GM19395 (cell line): ENCODE data around the gene KRTAP4-1.
"Not testable (repeated sequence)": the region's sequence is repeated elsewhere in the genome, so short reads cannot be mapped to it uniquely, and the experiment has no call there.

Experiments
- ATAC-seq: cut with Tn5 transposase; IDR thresholded peaks from one replicate; pipeline ENCODE4 v1.9.1; 2021; ENCODE audit warnings: mild to moderate bottlenecking, moderate library complexity; ENCODE audit not compliant: unreplicated experiment

KRTAP4-1 gene

DNA sequence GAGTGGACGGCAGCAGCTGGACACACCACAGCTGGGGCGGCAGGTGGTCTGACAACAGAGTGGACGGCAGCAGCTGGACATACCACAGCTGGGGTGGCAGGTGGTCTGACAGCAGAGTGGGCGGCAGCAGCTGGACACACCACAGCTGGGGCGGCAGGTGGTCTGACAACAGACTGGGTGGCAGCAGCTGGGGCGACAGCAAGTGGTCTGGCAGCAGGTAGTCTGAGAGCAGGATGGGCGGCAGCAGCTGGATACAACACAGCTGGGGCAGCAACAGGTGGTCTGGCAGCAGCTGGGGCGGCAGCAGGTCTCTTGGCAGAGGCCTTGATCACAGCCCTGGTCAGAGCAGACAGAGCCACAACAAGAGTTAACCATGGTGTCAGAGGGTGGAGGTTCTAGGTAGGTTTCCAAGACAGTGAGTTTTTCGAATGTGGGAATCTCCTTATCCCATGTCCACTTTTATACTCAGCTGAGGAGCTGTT, at the start of gene KRTAP4-1:
KRTAP4-1 (minus strand) TSS at position 432 of the 482 bp plus-strand sequence; CDS start at position 375, 57 bp downstream.
- ATAC-seq: no peak

DNA sequence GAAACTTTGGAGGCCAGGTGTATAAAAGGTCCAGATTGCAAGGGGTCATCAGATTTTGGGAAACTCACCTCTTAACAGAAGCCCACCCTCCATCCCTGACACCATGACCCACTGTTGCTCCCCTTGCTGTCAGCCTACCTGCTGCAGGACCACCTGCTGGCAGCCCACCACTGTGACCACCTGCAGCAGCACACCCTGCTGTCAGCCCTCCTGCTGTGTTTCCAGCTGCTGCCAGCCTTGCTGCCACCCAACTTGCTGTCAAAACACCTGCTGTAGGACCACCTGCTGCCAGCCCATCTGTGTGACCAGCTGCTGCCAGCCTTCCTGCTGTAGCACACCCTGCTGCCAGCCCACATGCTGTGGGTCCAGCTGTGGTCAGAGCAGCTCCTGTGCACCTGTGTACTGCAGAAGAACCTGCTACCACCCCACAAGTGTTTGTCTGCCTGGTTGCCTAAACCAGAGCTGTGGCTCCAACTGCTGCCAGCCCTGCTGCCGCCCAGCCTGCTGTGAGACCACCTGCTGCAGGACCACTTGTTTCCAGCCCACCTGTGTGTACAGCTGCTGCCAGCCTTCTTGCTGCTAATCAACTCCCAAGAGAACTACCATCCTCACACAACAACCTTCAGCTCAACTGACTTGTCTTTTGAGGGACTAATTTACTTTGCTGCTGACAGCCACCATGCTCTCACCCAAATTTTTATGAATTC, 47.8 kb upstream of the KRTAP4-1 start, which contains the start of gene KRTAP9-3:
KRTAP9-3 (plus strand) TSS at position 51 of the 707 bp plus-strand sequence; CDS start at position 104, 53 bp downstream.
- not testable (repeated sequence) for ATAC-seq

DNA sequence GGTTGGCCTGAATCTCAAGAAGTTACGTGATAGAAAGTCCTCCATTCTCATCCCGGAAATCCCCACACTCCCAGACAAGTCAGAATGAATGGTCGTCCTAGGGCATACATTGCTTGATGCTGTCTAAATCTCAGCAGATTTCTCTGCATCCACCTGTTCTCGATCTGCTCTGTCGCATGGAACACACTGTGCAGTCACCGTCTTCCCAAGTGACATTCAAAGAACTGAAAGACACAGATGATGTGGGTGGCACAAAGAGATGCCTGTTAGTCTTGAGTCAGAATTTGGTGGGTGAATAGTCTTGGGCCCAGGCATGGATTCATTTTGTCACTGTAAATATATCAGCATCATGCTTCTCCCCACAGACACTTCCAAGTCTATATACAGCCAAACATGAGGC, 47.0 kb upstream of the KRTAP4-1 start:
- ATAC-seq: no peak

DNA sequence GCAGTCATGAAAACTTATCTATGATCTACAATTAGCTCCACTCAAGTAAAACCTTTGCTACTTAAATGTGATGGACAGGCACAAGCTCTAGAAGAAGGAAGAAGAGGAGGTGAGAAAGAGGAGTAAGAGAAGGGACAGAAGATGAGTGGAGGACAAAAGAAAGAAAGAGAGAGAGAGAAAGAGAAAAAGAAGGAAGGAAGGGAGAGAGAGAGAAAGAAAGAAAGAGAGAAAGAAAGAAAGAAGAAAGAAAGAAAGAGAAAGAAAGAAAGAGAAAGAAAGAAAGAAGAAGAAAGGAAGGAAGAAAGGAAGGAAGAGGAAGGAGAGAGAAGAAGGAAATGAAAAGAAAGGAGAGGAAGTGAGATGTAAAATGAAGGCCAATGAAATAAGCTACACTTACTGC, 45.4 kb upstream of the KRTAP4-1 start:
- no peak for ATAC-seq

DNA sequence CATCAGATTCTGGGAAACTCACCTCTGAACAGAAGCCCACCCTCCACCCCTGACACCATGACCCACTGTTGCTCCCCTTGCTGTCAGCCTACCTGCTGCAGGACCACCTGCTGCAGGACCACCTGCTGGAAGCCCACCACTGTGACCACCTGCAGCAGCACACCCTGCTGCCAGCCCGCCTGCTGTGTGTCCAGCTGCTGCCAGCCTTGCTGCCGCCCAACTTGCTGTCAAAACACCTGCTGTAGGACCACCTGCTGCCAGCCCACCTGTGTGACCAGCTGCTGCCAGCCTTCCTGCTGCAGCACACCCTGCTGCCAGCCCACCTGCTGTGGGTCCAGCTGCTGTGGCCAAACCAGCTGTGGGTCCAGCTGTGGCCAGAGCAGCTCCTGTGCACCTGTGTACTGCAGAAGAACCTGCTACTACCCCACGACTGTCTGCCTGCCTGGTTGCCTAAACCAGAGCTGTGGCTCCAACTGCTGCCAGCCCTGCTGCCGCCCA, 41.9 kb upstream of the KRTAP4-1 start, which contains the start of gene KRTAP9-2:
KRTAP9-2 (plus strand) TSS at position 51 of the 498 bp plus-strand sequence; CDS start at position 58, 7 bp downstream.
- not testable (repeated sequence) for ATAC-seq

DNA sequence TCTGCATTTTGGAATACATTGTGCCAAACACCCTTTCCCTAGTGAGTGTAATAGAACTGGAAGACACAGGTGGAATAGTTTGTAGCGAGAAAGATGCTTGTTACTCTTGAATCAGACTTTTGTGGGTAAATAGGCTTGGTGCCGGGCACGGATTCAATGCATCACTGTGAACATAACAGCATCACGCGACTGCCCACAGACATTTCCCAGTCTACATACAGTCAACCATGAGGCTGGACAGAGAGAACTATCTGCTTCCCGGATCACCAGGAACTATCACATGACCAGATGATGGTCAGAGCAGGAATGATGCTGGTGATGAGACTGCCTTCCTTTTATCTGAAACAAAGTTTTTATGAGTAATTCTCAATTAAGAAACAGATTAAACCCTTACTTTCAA, 41.3 kb upstream of the KRTAP4-1 start:
- no peak for ATAC-seq

DNA sequence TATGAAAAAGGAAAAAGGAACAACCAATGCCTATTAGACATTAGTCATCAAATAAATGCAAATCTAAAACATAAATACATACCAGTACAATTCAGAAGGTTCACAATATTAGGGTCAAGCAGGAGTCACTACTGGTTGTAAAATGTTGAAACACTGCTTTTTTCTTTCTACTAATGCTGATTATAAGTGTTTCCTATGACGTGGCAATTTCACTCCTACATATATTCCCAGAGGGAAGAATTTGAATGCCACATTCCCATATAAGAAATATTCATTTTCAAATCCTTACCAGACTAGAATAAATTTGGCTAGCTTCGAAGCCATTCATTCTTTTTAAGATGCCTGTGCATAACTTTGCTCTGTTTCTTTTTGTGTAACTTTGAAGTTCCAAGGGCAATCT, 39.1 kb upstream of the KRTAP4-1 start:
- ATAC-seq: no peak

DNA sequence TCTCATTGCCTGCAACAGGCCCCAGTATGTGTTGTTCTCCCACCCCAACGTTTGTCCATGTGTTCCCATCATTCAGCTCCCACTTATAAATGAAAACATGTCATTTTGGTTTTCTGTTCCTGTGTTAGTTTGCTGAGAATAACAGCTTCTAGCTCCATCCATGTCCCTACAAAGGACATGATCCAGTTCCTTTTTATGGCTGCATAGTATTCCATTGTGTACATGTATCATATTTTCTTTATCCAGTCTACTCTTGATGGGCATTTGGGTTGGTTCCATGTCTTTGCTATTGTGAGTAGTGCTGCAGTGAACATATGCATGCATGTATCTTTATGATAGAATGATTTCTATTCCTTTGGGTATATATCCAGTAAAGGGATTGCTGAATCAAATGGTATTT, 31.0 kb upstream of the KRTAP4-1 start:
- ATAC-seq: no peak

DNA sequence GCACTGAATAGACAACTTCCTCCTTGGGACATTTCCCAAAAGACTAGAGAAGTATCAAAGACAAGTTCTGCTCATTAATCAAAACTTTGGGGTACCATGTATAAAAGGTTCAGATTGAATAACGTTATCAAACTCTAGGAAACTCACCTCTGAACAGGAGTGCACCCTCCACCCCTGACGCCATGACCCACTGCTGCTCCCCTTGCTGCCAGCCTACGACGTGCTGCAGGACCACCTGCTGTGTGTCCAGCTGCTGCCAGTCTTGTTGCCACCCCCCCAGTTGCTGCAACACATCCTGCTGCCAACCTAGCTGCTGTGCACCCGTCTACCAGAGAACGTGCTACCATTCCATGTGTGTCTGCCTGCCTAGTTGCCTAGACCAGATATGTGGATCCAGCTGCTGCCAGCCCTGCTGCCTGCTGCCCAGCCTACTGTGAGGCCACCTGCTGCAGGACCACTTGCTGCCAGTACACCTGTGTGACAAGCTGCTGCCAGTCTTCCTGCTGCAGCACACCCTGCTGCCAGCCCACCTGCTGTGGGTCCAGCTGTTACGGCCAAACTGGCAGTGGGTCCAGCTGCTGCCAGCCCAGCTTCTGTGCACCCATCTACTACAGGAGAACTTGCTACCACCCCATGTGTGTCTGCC, 27.9 kb upstream of the KRTAP4-1 start:
- no peak for ATAC-seq

DNA sequence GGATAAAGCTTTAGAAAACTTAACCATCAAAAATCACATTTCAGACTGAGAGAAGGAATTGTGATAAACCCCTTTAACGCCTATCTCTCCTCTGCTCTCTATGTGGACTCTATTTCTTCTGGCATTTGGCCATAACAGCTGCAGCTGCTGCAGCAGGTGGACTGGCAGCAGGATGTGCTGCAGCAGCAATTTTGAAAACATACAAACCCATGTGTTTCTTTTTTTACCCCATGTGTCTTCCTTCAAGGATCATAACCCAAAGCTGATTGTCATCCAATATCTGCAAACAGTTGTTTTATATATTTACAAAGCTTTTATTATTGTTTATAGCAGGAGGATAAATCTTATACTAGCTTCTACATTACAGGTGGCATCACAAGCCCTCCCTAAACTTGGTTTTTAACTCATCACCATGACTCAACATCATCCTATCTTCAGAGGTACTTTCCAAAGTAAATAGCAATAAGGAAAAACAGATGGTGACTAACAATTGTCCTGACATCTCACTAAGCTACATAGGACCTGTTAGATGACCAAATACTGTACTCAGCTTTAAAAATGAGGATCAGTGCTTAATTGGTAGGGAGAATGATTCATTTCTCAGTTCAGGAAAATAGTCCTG, 27.2 kb upstream of the KRTAP4-1 start:
- no peak for ATAC-seq

DNA sequence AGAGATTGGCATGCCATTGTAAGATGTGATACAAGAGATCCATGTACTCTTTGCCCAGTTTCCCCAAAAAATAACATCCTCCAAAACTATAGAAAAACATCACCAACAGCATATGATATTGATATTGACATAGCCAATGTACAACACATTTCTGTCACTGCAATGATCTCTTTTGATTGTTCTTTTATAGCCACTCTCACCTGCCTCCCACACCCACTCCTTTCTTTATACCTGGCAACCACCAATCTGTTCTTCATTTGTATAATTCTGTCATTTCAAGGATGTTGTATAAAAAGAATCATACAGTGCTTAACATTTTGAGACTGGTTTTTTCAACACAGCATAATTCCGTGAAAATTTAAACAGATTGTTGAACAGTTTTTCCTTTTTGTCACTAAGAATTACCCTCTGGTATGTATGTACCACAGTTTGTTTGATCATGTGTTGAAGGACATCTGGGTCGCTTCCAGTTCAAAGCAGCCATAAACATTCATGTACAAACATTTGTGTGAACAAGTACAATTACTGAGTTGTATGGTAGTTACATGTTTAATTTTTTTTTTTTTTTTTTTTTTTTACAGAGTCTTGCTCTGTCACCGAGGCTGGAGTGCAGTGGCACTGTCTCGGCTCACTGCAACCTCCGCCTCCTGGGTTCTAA, 14.8 kb upstream of the KRTAP4-1 start:
- ATAC-seq: no peak

DNA sequence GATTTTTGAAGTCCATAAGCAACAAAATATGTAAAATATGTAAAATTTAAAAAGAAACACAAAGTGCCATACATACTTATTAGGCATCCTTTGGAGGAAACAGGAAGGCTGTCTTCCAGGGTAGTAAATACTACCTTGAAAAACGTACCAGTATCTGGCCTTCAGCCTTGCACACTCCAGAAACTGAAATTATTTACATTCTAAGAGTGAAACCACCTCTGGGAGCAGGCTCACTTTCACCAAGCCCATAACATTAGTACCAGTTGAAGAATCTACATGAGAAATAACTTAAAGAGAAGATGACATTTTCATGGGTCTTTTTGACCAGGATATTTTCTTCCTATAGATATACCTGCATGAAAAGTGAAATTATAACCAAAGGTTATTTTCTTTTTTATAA, 11.4 kb upstream of the KRTAP4-1 start:
- ATAC-seq: no peak

DNA sequence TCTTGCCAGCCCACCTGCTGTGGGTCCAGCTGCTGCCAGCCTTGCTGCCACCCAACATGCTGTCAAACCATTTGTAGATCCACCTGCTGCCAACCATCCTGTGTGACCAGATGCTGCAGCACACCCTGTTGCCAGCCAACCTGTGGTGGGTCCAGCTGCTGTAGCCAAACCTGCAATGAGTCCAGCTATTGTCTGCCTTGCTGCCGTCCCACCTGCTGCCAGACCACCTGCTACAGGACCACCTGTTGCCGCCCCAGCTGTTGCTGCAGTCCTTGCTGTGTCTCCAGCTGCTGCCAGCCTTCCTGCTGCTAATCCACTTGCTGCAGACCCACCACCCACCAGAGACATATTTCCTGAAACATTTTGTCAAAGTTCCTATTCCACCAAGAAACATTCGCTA, 5.6 kb upstream of the KRTAP4-1 start:
- no peak for ATAC-seq

DNA sequence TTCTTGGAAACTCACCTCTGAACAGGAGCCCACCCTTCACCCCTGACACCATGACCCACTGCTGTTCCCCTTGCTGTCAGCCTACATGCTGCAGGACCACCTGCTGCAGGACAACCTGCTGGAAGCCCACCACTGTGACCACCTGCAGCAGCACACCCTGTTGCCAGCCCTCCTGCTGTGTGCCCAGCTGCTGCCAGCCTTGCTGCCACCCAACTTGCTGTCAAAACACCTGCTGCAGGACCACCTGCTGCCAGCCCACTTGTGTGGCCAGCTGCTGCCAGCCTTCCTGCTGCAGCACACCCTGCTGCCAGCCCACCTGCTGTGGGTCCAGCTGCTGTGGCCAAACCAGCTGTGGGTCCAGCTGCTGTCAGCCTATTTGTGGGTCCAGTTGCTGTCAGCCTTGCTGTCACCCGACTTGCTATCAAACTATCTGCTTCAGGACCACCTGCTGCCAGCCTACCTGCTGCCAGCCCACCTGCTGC, 5.2 kb upstream of the KRTAP4-1 start, which contains the start of gene KRTAP9-1:
KRTAP9-1 (plus strand) TSS at position 51 of the 482 bp plus-strand sequence; CDS start at position 51, 0 bp downstream.
- not testable (repeated sequence) for ATAC-seq

DNA sequence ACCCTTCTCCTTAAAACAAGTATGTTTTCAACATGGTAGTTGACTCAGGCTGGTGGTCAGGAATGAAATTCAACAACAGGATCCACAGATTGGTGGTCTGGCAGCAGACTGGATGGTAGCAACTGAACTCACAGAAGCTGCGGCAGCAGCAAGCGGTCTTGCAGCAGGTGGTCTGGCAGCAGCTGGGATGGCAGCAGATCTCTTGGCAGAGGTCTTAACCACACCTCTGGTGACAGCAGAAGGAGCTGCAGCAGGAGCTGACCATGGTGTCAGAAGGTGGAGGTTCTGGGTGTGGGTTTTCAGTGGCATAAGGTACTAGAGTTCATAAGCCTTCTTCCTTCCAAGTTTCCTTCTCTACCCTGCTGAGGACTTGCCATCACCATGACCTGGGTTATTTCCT, 2.2 kb upstream of the KRTAP4-1 start:
- no peak for ATAC-seq

DNA sequence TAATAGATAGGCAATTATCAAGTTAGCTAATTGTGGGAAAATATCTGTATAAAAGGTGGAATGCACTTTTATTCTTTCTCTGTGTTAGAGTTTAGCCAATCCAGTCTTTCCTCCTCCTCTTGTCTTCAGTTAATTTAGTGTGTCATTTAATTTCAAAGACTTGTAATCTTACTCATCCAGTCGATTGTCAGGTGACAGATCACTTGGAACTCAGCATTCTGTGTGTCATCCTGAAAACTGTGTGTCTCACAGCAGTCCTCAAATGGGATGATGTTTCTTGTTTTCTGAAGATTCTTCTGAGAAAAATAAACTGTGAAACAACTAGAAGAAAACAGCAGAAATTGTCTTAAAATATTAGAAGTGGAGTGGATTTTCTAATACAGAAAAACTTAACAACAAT, 290 bp upstream of the KRTAP4-1 start:
- no peak for ATAC-seq

DNA sequence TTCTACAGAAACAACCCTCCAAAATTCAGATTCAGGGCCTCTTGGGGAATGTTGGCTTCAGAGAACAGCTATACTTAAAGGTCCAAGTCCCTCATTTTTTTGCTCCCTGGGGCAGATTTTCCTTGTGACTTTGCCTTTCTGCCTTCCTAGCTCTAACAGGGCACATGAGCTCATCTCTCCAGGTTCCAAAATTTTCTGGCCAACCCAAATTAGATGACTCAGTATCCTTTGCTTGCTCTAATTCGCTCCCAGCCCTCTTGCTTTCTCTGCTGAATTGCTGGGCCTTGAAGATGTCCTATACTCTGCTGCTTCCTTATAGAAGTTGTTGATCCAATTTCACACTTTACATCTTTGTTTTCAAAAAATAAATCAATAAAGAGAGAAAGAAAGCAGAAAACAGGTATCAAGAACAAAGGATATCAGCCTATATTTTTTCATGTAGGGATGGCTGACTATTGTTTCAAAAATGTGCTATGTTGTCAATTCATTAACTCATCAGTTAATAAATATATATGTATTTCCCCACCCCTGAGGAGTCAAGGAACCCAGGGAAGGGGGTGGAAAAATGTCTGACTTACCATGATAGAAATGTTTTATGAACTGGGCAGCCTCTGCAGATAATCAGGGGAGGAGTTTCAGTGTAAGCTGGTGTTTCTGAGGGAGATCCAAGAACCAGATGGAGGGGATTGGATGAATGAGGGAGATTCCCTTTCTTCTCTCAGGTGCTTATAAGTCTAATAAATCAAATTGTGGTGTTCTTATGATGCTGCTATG, 5.7 kb downstream of the KRTAP4-1 start:
- ATAC-seq: no peak

DNA sequence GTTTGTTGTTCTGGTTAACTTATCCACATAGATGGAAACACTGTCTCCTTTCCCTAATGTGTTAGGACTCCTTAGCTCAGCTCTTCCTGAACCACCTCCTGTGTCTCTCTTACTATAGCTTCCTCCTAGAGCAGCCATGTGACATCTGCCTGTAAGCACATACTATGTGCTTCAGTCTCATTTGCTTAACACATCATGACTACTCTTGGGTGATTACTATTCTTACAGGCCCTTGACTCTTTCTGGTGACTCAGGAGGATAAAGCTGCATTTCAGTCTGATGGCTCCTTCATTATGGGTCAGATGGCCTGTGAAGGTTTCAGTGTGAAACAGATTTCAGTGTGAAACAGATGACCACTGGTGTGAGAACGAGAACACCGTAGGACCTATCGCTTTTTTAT, 6.4 kb downstream of the KRTAP4-1 start:
- ATAC-seq: no peak

DNA sequence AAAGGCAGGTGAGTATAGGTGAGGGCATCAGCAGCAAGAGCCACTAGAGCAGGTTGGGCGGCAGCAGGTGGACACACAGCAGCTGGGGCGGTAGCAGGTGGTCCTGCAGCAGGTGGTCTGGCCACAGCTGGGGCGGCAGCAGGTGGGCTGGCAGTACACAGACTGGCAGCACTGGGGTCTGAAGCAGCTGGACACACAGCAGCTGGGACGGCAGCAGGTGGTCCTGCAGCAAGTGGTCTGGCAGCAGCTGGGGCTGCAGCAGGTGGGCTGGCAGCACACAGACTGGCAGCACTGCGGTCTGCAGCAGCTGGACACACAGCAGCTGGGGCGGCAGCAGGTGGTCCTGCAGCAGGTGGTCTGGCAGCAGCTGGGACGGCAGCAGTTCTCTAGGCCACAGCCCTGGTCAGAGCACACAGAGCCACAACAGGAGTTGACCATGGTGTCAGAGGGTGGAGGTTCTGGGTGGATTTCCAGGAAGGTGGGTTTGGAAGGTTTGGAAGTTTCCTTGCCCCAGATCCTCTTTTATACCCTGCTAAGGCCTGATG, 6.9 kb downstream of the KRTAP4-1 start, which contains the start of gene KRTAP4-2:
KRTAP4-2 (minus strand) TSS at position 495 of the 545 bp plus-strand sequence; CDS start at position 438, 57 bp downstream.
- no peak for ATAC-seq
